Measurements from ENCODE around the gene GRPEL2.

The GRPEL2 gene

GRCh38 chr5:149380466-149381121, 35.3 kb downstream of the GRPEL2 start:
- H3K4me3 ChIP-seq (ENCODE audit: low read depth, low read length) = no peak overlapping the region
- no peak for TF ChIP-seq CTCF (IDR thresholded peaks at IDR 0.05; ENCODE audit: low read depth, low read length)

- no peak for TF ChIP-seq CTCF (IDR thresholded peaks at IDR 0.05; ENCODE audit: low read depth, low read length)
- no peak overlapping the region for H3K4me3 ChIP-seq (ENCODE audit: low read depth, low read length)
Measured at GRCh38 chr5:149381261-149381985, 36.1 kb downstream of the GRPEL2 start.

- TF ChIP-seq CTCF (IDR thresholded peaks at IDR 0.05; ENCODE audit: low read depth, low read length) = peak; percentile 94
- no peak overlapping the region for H3K4me3 ChIP-seq (ENCODE audit: low read depth, low read length)
Measured at GRCh38 chr5:149381986-149382338, 36.7 kb downstream of the GRPEL2 start.

- H3K4me3 ChIP-seq (ENCODE audit: low read depth, low read length) = no peak overlapping the region
- no peak for TF ChIP-seq CTCF (IDR thresholded peaks at IDR 0.05; ENCODE audit: low read depth, low read length)
Measured at GRCh38 chr5:149382517-149383220, 37.4 kb downstream of the GRPEL2 start.

- no peak for TF ChIP-seq CTCF (IDR thresholded peaks at IDR 0.05; ENCODE audit: low read depth, low read length)
- no peak overlapping the region for H3K4me3 ChIP-seq (ENCODE audit: low read depth, low read length)
Measured at GRCh38 chr5:149383399-149383798, 38.1 kb downstream of the GRPEL2 start.

- no peak for TF ChIP-seq CTCF (IDR thresholded peaks at IDR 0.05; ENCODE audit: low read depth, low read length)
Measured at GRCh38 chr5:149386166-149386565, 40.9 kb downstream of the GRPEL2 start.

More at GRCh38 chr5:149386166-149386565, 40.9 kb downstream of the GRPEL2 start:
- no peak overlapping the region for H3K4me3 ChIP-seq (ENCODE audit: low read depth, low read length)
